ENCODE results near the gene NPHP3.

The NPHP3 gene

GRCh38 chr3:132665230-132665745 lies 56.9 kb downstream of the NPHP3 start:
- TF ChIP-seq POLR2A (IDR thresholded peaks at IDR 0.05; ENCODE audit: low read depth, low read length): no peak
- FAIRE-seq: peak; percentile 20
- DNase-seq (ENCODE audit: insufficient read length, low spot score): no peak

DNA sequence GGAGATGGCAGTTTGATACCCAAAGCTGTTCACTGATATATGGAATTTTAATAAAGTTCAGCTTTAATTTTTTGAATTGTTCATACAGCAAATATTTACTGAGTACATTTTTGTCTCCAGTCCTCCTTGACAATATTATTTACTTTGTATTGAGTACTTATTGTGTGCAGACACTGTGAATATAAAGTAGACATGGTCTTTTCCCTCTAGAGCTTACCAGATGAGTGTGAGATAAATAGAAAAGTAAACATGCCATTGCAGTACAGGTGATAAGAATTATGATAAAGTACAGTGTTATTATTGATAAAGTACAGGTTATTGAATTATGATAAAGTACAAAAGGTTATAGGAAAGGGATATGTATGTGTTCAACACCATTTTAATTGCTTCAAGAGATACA lies 60.0 kb downstream of the NPHP3 start:
- DNase-seq (ENCODE audit: insufficient read length, low spot score) (no peak), FAIRE-seq (no peak)
- TF ChIP-seq POLR2A (IDR thresholded peaks at IDR 0.05; ENCODE audit: low read depth, low read length): no peak

- no peak for TF ChIP-seq POLR2A (IDR thresholded peaks at IDR 0.05; ENCODE audit: low read depth, low read length)
- FAIRE-seq (no peak), DNase-seq (ENCODE audit: insufficient read length, low spot score) (no peak)
Observed at GRCh38 chr3:132661101-132661500, 61.1 kb downstream of the NPHP3 start.

GRCh38 chr3:132660811-132661070 lies 61.5 kb downstream of the NPHP3 start:
- TF ChIP-seq POLR2A (IDR thresholded peaks at IDR 0.05; ENCODE audit: low read depth, low read length): no peak
- no peak for DNase-seq (ENCODE audit: insufficient read length, low spot score)
- FAIRE-seq: peak; percentile 33

DNA sequence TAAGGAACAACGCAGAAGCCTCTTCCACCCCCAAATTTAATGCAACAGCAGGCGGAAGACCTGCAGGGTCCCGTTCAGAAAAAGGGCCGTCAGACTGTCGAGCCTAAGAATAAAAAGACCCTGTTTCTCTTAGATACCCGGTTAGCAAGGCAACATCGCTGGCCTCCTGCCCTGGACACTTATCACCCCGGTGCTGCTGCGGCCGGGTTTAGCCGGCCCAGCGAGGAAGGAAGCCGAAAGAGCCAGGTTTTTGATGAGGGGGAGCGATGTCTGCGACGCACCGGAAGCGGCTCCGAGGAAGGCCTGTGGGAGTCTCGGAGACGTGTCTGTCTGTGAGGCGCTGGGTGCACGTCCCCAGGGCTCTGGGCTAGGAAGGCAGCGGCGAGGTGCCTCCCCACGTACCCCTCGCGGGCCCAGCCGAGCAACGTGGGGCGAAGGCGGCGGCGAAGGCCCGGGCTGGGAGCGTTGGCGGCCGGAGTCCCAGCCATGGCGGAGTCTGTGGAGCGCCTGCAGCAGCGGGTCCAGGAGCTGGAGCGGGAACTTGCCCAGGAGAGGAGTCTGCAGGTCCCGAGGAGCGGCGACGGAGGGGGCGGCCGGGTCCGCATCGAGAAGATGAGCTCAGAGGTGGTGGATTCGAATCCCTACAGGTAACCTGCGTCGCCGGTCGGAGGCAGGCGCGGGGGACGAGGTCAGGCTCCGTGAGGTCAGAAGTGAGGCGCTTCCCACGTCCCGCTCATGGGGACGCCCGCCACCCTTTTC lies 62.0 kb downstream of the NPHP3 start, which contains the start of gene UBA5:
TSS of gene UBA5 (plus strand) at position 278 of the 759 bp plus-strand sequence. CDS start at position 487, 209 bp downstream.
- DNase-seq (ENCODE audit: insufficient read length, low spot score) (peak; percentile 56), FAIRE-seq (peak; percentile 30)
- TF ChIP-seq POLR2A (IDR thresholded peaks at IDR 0.05; ENCODE audit: low read depth, low read length): peak; percentile 72

DNA sequence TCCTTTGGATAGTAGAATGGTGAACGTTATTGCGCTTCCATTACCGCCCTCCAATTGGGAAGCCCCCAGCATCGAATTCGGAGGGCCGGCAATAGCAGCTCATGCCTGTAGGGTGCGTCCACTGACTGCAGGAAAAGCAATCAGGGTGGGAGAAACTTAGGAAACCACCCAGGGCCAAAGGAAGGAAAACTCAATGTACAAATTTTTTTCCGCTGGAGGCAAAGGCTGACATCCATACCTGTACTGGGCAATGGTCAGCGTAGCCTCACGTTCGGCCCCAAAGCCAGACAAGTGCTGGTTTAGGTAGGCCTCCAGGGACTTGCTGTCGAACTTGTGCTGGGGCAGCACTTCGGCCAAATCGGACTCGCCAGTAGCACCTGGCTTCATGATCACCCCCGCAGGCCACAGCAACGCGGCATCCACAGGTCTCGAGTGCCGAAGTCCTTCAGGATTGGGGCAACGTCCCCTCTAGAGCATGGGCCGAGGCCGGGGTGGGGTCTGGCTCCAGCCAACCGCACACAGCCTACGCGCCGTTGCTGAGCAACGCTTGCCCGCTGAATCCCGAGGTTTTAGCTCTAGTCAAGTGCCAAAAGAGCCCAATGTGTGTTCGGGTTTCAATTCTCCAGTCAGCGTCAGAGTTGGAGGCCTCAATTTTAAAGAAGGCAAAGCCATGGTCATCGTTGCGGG lies 62.7 kb downstream of the NPHP3 start, which contains the start of gene ACAD11:
TSS of gene ACAD11 (minus strand) at position 445 of the 687 bp plus-strand sequence. CDS start at position 387, 58 bp downstream.
- peak; percentile 91 for FAIRE-seq
- TF ChIP-seq POLR2A (IDR thresholded peaks at IDR 0.05; ENCODE audit: low read depth, low read length): peak; percentile 49
- peak; percentile 49 for DNase-seq (ENCODE audit: insufficient read length, low spot score)

DNA sequence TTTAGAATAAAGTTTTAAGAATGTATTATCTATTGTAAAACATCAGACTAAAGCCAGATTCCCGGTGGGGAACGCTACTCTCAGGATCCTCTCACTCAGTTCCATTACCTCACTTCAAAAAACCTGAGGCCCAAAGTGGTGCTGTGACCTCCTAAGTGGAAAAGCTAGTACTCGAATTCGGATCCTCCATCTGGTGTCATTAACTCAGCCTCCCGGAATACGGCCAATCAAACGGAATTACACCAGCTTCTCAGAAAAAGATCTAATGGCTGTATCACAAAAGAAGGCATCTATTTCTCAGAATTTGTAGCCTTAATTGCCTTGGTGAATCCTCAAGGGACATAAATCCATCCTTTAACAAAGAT lies 63.2 kb downstream of the NPHP3 start:
- TF ChIP-seq POLR2A (IDR thresholded peaks at IDR 0.05; ENCODE audit: low read depth, low read length): no peak
- no peak for DNase-seq (ENCODE audit: insufficient read length, low spot score)
- no peak for FAIRE-seq

- FAIRE-seq: no peak
- no peak for TF ChIP-seq POLR2A (IDR thresholded peaks at IDR 0.05; ENCODE audit: low read depth, low read length)
Observed at GRCh38 chr3:132657869-132658747, 64.1 kb downstream of the NPHP3 start.

DNA sequence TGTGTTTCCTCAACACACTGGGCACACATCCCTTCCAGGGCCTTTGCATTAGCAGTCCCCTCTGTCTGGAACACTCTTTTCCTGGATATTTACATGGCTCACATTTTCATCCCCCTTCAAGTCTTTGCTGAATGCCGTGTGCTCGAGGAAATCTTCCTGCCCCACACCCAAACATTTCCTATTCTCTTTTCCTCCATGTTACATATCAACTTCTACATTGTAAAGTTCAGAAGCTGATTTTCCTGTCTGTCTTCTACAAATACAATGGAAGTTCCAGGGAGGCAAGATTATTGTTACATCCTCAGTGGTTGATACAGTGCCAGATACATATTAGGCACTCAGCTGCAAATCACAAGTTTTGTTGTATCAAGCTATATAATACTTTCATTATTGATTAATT lies 66.7 kb downstream of the NPHP3 start:
- no peak for TF ChIP-seq POLR2A (IDR thresholded peaks at IDR 0.05; ENCODE audit: low read depth, low read length)
- DNase-seq (ENCODE audit: insufficient read length, low spot score) (no peak), FAIRE-seq (no peak)

More at GRCh38 chr3:132657869-132658747, 64.1 kb downstream of the NPHP3 start:
- no peak for DNase-seq (ENCODE audit: insufficient read length, low spot score)

DNA sequence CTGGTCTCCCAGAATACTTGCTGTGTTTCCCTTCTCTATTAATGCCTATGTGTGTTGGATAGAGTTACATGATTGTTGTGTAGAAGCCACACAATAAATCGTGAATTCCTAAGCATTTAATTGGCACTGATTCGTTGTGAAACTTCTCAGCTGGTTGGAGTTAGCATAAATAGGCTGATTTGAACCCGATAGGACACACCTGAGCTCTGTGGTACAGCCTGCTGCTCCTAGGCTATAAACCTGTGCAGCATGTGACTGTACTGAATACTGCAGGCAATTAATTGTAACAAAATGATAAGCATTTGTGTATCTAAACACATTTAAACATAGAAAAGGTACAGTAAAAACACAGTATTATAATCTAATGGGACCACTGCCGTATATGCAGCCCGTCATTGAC lies 67.5 kb downstream of the NPHP3 start:
- TF ChIP-seq POLR2A (IDR thresholded peaks at IDR 0.05; ENCODE audit: low read depth, low read length): no peak
- DNase-seq (ENCODE audit: insufficient read length, low spot score) (no peak), FAIRE-seq (no peak)

DNA sequence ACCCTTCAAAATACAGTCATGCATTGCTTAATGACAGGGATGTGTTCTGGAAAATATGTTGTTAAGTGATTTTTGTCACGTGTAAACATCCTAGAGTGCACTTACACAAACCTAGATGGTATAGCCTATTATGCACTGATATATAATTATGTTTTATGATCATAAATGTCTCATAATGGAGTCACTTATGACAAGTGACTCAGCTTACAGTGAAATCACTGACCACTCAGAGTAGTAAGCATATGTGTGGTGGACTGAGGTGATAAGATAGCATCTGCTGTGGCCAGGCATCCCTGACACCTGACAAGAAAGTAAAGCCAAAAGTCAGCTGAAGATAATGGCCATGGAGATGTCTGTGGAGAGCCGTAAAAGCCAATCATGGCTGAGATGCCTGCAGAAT lies 68.0 kb downstream of the NPHP3 start:
- DNase-seq (ENCODE audit: insufficient read length, low spot score): no peak
- FAIRE-seq: no peak
- TF ChIP-seq POLR2A (IDR thresholded peaks at IDR 0.05; ENCODE audit: low read depth, low read length): no peak

GRCh38 chr3:132652640-132653270 lies 69.5 kb downstream of the NPHP3 start:
- DNase-seq (ENCODE audit: insufficient read length, low spot score) (no peak), FAIRE-seq (no peak)
- no peak for TF ChIP-seq POLR2A (IDR thresholded peaks at IDR 0.05; ENCODE audit: low read depth, low read length)

- no peak for FAIRE-seq
- no peak for DNase-seq (ENCODE audit: insufficient read length, low spot score)
- TF ChIP-seq POLR2A (IDR thresholded peaks at IDR 0.05; ENCODE audit: low read depth, low read length): no peak
Observed at GRCh38 chr3:132650153-132650552, 72.1 kb downstream of the NPHP3 start.
